UCSD-AML1 (cell line): ENCODE results near the gene HSF4.
"Not testable (repeated sequence)": the region's sequence is repeated elsewhere in the genome, so short reads cannot be mapped to it uniquely, and the experiment has no call there.

ENCODE experiments used
- DNase-seq: peaks from one replicate; lab custom pipeline; 2025; ENCODE audit not compliant: unreplicated experiment; lab: John Stamatoyannopoulos, UW

The HSF4 gene

DNA sequence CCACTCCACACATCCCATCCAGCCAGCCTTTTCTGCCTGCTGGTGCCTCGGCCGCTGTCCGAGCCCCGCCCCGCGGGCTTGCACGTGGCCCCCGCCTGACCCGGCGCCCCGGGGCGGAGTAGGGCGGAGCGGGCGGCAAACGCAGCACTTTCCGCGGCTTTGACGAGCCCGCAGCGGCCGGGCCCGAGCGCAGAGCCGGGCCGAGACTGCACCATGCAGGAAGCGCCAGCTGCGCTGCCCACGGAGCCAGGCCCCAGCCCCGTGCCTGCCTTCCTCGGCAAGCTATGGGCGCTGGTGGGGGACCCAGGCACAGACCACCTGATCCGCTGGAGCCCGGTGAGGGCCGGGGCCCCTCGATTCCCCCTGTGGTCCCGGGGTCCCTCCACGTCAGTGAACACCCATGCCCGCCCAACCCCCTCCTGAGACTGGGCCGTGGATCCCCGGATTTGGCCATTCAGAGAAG lies at the start of gene HSF4:
TSS of gene HSF4 (plus strand) at position 147 of the 463 bp plus-strand sequence. CDS start at position 214, 67 bp downstream.
- DNase-seq: no peak

GRCh38 chr16:67114793-67115192 lies 49.8 kb upstream of the HSF4 start:
- DNase-seq: no peak

GRCh38 chr16:67115639-67116038 lies 48.9 kb upstream of the HSF4 start:
- DNase-seq: no peak

DNA sequence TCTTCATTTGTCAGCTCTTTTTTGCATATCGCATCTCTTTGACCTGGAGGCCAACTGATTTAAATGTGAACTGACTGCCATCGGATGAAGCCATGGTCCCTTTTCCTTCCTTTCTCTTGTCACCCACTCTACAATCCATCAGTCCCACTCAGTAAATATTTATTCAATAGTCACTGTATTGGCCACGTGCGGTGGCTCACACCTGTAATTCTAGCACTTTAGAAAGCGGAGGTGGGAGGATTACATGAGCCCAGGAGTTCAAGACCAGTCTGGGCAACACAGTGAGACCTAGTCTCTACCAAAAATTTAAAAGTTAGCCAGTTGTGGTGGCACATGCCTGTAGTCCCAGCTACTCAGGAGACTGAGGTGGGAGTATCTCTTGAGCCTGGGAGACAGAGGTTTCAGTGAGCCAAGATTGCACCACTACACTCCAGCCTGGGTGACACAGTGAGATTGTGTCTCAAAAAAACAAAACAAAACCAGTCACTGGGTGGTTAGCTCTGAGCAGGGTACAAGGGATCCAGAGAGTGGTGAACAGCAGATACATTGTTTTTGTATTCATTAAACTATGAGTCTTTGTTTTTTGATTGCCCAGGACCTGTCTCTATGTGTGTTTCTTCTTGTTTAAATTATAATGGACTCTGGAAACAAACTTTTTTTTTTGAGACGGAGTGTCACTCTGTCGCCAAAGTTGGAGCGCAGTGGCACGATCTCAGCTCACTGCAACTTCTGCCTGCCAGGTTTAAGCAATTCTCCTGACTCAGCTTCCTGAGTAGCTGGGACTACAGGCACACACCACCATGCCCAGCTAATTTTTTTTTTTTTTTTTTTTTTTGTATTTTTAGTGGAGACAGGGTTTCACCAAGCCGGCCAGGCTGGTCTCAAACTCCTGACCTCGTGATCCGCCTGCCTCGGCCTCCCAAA lies 47.9 kb upstream of the HSF4 start:
- DNase-seq: no peak

DNA sequence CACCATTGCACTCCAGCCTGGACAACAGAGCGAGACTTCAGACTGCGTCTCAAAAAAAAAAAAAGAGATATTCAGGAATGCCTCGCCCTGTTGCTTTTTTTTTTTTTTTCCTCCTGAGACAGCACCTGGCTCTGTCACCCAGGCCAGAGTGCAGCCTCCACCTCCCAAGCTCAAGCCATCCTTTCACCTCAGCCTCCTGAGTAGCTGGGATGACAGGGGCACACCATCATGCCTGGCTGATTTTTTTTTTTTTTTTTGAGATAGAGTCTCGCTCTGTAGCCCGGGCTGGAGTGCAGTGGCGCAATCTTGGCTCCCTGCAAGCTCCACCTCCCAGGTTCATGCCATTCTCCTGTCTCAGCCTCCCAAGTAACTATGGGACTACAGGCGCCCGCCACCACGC lies 46.8 kb upstream of the HSF4 start:
- DNase-seq: no peak

GRCh38 chr16:67120025-67120424 lies 44.5 kb upstream of the HSF4 start:
- no peak for DNase-seq

GRCh38 chr16:67122799-67123198 lies 41.7 kb upstream of the HSF4 start:
- not testable (repeated sequence) for DNase-seq

DNA sequence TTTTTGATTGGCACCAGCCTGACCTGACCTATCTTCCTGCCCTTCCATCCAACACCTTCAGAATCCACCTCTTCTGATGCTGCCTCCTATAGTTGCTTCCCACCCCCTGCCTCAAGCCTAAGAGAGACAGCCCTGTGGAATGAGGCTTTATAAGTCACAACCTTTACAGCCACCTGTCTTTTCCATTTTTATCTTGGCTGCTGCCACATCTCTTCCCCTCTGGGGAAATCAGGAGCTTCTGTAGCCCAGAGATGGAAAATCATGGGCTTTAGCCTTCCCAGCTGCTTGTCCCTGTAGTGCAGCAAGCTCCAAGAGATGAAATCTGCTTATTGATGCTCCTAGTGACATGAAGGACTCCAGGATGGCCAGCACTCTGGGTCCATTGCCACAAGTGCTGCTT lies 36.1 kb upstream of the HSF4 start:
- no peak for DNase-seq

DNA sequence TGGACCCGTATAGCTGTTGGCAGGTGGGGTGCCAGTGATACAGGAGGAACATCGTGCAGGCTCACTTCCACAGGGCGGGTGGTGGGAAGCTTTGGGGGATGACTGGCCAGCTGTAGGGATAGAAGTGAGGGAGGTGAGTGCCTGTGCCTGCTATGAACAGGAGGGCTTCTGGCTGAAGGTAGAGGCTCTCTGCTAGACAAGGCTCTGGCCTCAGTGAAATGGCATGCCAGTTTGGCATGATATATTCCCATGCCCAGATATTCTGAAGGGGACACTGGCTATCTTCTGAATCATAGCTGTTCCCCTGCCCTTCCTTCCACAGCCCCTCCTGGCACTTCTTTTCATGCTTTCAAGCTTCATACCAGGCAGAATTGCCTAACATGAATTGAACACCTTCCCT lies 35.7 kb upstream of the HSF4 start:
- DNase-seq: no peak

GRCh38 chr16:67129422-67129821 lies 35.1 kb upstream of the HSF4 start:
- DNase-seq: no peak

DNA sequence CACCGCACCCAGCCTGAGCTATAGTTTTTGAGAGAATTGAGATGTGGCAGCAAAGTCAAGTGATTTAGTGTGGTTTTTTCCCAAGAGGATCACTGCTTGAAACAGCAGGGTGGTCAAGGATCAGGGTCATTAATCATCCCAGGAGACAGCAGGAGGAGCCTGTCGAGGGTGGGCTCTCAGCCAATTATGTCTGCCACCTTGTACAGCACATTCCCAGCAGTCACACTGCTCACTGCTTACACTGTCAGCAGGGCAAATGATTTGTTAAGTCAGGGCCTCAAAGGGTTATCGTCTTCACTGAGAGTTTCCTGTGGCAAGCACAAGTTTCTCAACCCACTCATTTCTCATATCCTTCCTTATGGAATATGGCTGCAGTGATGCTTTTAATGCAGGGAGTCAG lies 26.9 kb upstream of the HSF4 start:
- DNase-seq: no peak

DNA sequence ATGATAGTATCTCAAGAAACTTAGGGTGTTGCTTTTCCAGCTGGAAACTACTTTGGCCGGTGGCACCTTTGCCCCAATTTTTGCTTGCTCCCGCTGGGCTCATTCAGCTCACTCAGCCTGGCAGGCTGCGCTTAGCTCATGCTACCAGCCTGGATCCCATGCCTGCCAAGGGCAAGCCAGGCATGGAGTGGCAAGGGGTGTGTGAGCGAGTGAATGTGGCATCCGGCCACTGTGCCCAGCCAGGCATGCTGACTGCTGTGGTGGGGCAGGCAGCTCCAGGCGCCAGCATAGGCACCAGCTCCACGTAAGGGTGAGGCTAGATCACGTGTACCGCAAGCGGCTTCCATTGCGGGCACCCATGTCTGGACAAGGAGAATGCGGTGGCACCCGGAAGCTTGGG lies 23.2 kb upstream of the HSF4 start:
- no peak for DNase-seq

GRCh38 chr16:67142342-67142741 lies 22.2 kb upstream of the HSF4 start:
- no peak for DNase-seq

DNA sequence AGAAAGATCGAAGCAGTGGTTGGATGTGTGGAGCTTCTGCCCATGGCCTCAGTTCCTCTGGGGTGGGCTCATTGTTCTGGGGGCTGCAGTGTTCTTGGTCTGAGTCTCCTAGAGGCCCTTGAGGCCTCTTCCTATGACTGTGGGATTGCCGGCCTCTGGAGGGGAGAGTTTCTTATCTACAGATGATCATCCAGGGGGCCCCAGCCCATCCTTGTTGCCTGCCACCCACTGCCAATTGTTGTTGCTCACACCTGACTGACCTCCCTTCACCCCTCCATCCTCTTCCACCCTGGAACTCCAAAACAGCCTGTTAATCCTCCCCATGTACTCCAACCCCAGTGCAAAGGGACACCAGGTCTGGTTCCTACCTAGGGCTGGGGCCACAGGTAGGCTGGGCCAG lies 19.6 kb upstream of the HSF4 start:
- no peak for DNase-seq

DNA sequence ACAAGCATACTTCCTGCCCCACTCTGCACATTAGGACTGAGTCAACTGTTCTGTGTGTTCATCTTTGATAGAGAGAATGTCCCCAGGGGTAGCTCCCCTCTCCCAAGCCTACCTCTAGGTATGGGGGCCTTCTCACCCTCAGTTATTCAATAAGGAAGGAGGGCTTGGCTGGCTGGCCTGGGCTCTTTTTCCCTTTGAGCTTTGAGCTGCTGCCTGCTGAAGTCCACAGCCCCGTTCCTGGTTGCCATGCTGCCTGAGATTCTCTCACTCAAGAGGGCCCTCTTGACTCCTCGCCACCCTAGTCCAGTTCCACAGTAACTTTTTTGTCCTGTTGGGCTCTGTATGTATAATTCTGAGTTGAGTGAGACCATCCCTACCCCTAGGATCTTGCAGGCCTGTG lies 18.8 kb upstream of the HSF4 start:
- no peak for DNase-seq

DNA sequence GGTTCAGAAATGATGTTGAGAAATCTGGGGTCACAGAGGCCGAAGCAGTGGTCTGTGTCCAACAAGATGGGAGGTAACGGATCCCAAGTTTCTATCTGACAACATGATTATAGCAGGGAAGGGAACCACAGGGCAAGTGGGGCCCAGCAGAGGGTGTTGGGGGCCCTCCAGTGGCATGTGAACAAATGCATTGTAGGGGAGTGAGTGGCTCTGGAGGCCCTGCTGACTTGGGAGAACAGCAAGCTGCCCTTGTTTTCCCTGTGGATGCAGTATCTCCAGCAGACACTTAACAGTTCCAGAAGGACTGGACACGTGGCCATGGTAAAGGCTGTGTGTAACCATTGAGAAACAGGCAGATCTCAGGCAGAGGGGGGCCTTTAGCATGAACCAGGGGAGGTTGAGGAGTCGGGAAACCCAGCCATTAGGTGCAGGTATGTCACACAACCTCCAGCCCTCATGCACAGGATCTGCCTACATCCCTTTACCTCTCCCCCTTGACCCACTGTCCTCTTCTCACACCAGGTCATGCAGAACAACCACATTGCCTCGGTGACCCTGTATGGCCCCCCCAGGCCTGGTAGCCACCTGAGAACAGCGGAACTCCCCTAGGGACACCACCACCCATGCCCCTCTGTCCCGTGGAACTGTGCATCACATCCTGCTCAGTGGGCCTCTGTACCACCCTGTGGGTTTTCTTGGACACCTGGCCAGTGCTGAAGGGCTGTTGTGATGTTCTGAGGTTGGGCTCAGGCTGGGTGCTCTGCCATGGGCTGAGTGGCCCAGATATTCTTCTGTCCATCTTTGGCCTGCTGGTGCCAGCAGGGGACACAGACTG lies 17.8 kb upstream of the HSF4 start:
- no peak for DNase-seq

DNA sequence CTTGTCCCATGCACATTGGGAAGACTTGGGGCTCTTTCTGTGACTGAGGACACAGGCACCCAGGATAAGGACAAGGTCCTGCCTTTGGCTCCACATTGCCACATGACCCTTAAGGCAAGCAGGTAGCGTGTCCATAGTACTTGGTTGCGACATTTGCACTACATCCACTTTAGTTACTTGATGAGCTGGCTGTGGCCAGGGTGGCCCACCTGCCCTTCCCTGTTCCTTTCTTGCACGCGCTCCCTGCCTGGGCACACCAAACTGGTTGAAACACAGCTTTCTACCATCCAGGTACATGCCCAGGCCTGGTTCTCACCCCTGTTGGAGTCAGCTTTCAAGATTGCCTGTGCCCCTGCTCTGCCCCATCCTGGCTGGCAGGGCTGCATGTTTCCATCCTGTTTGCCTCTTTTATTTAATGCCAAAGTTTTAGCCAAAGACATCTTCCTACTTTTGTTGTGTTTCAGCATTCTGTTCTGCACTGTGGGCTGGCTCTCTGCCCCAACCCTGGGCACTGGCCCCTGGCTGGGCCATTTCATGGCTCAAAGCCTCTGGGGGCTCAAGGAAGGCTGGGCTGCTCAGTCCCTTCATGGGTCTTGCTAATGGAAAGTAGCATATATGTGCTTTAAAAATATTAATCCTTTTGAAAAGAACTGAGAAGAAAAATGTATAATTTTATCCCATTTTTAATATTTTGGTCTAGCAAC lies 17.0 kb upstream of the HSF4 start:
- DNase-seq: no peak

DNA sequence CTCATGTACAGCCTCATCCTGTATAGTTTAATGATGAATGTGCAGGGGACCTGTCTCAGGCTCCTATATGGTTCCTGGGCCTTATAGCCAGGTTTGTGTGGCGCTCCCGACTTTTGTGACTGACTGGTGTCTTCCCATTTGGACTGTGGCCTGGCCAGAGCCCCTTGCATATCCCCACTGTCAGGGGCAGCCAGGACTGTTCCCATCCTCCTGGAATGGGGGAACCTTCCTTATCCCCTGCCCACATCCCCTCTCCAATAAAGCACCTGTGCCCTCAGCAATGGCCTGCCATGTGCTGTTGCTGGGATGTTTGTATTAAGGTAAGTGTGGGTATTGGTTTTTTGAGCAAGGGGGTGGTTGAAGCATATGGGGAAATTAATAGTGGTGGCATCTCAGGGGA lies 16.3 kb upstream of the HSF4 start:
- no peak for DNase-seq

- DNase-seq: no peak
Observed at GRCh38 chr16:67148656-67149275, 15.8 kb upstream of the HSF4 start.

GRCh38 chr16:67149276-67150046 lies 15.1 kb upstream of the HSF4 start:
- no peak for DNase-seq
